ENCODE data around the gene CDH13.

- TF ChIP-seq CTCF (IDR thresholded peaks at IDR 0.05 in 2 of 3, conservative IDR thresholded peaks at IDR 0.05 in 1 of 3; ENCODE audit: insufficient read depth in 2 of 3, low read depth in 1 of 3, low read length in 3 of 3) (no peak), TARDBP (IDR thresholded peaks at IDR 0.05) (no peak), FOXJ3 (CRISPR knock-in tag; IDR thresholded peaks at IDR 0.05) (no peak), ZNF830 (CRISPR knock-in tag; IDR thresholded peaks at IDR 0.05) (no peak), EP300 (IDR thresholded peaks at IDR 0.05; ENCODE audit: low read length) (no peak), MAX (CRISPR knock-in tag; IDR thresholded peaks at IDR 0.05) (no peak), MEF2A (IDR thresholded peaks at IDR 0.05; ENCODE audit: control insufficient read depth, low read depth, low read length) (no peak), GTF2F1 (IDR thresholded peaks at IDR 0.05; ENCODE audit: low read depth, low read length) (no peak), LCOR (CRISPR knock-in tag; IDR thresholded peaks at IDR 0.05) (no peak), ZBTB33 (CRISPR knock-in tag; IDR thresholded peaks at IDR 0.05) (no peak), CREM (IDR thresholded peaks at IDR 0.05; ENCODE audit: low read depth) (no peak)
Measured at GRCh38 chr16:83630979-83631378, 1004.2 kb downstream of the CDH13 start.

All from K562 (cell line).